Glomerular endothelial cell (primary cell): ENCODE measurements around the gene NUMB. TPM values are rescaled to one million over a fixed set of nuclear protein-coding genes. Genes with fewer than 3 reads are reported as not detected.
"Not testable (repeated sequence)": the region's sequence is repeated elsewhere in the genome, so short reads cannot be mapped to it uniquely, and the experiment has no call there.

Experiments used
- DNase-seq: peaks from one replicate; pipeline ENCODE4 v3.0.0-alpha.2; 2011; ENCODE audit warnings: low read depth, low spot score; ENCODE audit errors: extremely low read depth
- total RNA-seq: library from RNA; depleted of rRNA; stranded (reverse); fragments of >200 nt; gene quantifications from 2 replicates; pipeline ENCODE4 v1.2.3, GENCODE V29; 2015

NUMB gene
- total RNA-seq, 1 donor from 2014 or later, result 77.6 TPM

DNA sequence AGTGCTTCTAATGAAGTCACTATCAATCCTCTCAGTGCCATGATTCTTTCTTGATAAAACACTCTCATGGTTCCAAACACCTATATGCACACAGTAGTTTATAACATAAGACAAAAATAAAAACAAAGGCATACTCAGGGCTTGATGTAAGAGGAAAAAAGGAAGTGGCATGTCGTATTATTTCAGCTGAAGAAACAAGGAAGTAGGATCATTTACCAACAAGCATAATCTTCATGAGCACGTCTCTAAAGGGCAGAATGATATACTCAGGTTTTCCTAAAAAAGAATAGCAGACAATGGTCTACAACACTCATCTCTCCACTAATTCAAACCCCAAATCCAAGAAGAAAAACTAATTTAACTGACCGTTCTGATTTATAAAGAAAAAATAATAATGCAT lies 33.9 kb downstream of the NUMB start:
- DNase-seq, result peak; percentile 36

GRCh38 chr14:73423092-73423491 lies 35.3 kb downstream of the NUMB start:
- not testable (repeated sequence) for DNase-seq

- no peak for DNase-seq
These were observed 35.8 kb downstream of the NUMB start for GRCh38 chr14:73422515-73422914.

GRCh38 chr14:73418227-73418626 lies 40.1 kb downstream of the NUMB start:
- DNase-seq, result no peak

DNA sequence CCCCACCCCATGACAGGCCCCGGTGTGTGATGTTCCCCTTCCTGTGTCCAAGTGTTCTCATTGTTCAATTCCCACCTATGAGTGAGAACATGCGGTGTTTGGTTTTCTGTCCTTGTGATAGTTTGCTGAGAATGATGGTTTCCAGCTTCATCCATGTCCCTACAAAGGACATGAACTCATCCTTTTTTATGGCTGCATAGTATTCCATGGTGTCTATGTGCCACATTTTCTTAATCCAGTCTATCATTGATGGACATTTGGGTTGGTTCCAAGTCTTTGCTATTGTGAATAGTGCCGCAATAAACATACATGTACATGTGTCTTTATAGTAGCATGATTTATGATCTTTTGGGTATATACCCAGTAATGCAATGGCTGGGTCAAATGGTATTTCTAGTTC lies 52.1 kb downstream of the NUMB start:
- not testable (repeated sequence) for DNase-seq

GRCh38 chr14:73403181-73403752 lies 55.1 kb downstream of the NUMB start:
- DNase-seq, result no peak

DNA sequence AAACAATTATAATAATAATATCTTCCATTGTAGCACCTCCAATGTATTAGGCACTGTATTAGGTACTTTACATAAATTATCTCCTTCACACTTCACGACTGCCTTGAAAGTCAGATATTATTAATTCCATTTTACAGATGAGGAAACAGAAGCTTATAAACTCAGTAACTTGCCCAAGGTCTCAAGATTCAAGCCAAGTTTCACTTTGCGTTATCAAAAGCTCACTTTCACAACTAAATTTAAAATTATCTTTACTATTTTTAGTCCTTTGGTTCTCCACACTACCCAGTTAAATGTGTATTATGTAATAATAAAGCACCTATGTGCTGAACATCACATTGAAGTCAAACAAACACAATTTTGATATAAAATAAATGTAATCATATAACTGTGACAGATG lies 55.8 kb downstream of the NUMB start:
- no peak for DNase-seq

DNA sequence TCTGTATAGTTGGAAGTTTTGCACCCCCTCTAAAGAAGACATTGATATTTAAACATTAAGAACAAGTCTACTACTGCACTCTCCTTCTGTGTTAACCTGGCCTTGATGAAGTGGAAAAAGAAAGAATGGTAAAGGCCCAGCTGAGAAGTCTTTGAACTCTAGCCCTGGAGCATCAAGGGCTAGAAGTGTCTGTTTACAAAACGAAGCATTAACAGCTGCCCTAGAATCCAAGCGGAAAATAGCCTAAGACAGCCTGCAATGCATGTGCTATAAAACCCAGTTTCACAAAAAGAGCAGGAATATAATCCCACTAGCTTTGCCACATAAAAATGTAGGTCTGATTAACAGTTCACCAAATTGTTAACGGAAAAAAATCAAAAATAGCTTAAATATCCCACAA lies 60.5 kb downstream of the NUMB start:
- no peak for DNase-seq

GRCh38 chr14:73394317-73394716 lies 64.0 kb downstream of the NUMB start:
- DNase-seq, result no peak

DNA sequence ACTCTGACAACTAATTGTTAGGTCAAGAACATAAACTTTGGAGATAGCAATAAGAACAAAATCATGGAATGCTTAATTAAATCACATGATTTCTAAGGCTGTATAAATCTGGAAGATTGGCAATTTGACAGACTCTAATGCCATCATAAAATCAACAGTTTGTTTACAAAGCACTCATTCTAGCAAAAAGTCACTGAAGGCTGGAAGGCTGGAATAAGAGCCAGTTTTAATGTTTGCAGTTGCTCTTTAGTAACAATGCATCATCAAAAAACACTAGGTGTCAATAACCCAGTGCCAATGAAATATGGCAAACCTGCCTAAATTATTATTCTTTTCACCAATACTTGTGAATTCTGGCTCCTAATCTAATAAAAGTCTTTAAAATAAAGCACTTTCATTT lies 65.0 kb downstream of the NUMB start:
- DNase-seq, result no peak

- no peak for DNase-seq
These were observed 65.8 kb downstream of the NUMB start for GRCh38 chr14:73392329-73393257.

GRCh38 chr14:73387860-73388259 lies 70.5 kb downstream of the NUMB start:
- not testable (repeated sequence) for DNase-seq

DNA sequence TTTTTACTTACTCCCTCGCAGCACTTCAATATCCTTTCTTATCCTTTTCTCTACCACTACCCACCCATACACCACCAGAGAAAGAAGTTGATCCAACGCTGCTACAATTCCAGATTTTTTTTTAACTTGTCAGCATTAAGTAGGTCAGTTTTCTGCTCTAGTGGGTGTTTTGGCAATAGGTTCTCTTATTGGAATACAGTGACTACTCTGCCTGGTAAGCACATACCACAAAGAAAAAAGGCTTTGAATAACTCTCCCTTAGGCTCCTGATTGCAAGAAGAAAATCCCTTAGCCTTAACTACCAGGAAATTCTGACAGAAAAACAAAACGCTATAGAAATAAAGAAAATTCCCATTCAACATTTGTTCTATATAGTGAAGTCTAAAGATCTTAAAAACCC lies 72.0 kb downstream of the NUMB start:
- no peak for DNase-seq

GRCh38 chr14:73385021-73385420 lies 73.3 kb downstream of the NUMB start:
- not testable (repeated sequence) for DNase-seq

DNA sequence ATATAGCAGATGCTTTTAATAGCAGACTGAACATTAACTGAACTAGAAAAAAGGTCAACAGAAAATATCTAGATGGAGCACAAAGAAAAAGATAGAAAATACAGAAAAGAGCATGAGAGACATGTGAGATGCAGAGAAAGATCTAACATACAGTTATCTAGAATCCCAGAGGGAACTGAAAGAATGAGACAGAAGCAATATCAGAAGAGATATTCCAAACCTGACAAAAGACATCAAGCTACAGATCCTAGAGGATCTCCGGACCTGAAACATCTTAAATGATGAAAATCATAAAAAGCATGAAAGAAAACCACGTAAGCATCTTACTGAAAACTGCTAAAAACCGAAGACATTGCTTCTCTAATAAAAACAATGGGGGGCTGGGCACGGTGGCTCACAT lies 75.0 kb downstream of the NUMB start:
- no peak for DNase-seq

GRCh38 chr14:73381380-73382013 lies 76.8 kb downstream of the NUMB start:
- DNase-seq, result no peak

DNA sequence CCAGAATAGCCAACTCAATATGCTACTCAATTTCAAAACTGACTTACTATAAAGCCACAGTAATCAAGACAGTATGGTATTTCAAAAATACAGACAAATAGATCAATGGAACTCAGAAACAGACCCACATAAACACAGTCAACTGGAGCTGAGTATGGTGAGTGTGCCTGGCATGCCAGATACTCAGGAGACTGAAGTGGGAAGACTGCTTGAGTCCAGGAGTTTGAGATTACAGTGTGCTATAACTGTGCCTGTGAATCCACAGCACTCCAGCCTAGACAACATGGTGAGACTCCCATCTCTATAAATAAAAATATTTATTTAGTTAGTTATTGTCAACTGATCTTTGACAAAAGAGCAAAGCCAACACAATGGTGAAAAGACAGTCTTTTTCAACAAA lies 81.8 kb downstream of the NUMB start:
- DNase-seq, result no peak

DNA sequence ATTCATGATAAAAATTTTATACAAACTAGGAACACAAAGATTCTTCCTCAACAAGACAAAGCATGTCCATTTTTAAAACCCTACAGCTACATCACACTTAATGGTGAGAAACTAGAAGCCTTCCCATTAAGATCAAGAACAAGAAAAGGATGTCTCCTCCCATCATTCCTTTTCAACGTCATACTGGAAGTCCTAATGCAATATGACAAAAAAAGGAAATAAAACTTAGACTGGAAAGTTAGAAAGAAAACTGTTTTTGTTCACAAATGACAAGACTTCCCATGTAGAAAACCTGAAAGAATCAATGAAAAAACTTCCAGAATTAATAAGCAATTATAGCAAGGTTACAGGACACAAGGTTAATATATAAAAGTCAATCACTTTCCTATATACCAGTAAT lies 82.5 kb downstream of the NUMB start:
- DNase-seq, result no peak

DNA sequence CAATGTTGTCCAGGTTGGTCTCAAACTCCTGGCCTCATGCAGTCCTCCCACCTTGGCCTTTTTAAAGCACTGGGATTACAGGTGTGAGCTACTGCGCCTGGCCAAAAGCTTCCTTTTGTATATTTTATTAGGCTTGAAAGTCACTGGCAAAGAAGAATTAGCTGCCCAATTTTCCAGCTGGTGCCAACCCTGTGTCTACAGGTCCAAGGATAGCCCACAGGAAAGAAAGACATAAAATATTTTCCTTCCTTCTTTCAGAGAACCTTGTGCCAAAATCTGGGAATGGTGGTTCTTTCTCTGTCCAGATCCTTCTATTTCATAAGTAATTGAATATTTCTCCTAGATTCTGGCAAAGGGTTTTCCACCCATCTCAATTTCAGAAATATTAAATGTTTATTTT lies 84.1 kb downstream of the NUMB start:
- DNase-seq, result no peak

- DNase-seq, result no peak
These were observed 85.8 kb downstream of the NUMB start for GRCh38 chr14:73372529-73372928.

DNA sequence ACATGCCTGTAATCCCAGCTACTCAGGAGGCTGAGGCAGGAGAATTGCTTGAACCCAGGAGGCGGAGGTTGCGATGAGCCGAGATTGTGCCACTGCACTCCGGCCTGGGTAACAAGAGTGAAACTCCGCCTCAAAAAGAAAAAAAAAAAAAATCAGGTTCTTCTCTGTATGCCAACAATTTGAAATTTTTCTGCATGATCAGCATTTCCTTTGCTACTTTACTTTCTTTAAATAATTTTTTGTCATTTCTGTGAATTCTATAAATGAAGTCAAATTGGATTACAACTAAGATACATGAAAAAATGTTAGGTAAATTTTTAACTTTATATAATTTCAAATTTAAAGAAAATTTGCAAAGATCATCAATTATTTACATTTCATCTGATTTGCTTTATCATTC lies 87.8 kb downstream of the NUMB start:
- no peak for DNase-seq

GRCh38 chr14:73369428-73369827 lies 88.9 kb downstream of the NUMB start:
- no peak for DNase-seq
